HG02938 (cell line): Measurements from ENCODE around the gene NKX2-2.
A peak's percentile ranks its signal among the peaks of the same experiment; 100 is the strongest.
"Not testable (repeated sequence)": the region's sequence is repeated elsewhere in the genome, so short reads cannot be mapped to it uniquely, and the experiment has no call there.

Source experiments
- ATAC-seq: cut with Tn5 transposase; IDR thresholded peaks from one replicate; pipeline ENCODE4 v1.9.1; 2021; ENCODE audit warnings: mild to moderate bottlenecking, moderate library complexity; ENCODE audit not compliant: unreplicated experiment

Gene NKX2-2

DNA sequence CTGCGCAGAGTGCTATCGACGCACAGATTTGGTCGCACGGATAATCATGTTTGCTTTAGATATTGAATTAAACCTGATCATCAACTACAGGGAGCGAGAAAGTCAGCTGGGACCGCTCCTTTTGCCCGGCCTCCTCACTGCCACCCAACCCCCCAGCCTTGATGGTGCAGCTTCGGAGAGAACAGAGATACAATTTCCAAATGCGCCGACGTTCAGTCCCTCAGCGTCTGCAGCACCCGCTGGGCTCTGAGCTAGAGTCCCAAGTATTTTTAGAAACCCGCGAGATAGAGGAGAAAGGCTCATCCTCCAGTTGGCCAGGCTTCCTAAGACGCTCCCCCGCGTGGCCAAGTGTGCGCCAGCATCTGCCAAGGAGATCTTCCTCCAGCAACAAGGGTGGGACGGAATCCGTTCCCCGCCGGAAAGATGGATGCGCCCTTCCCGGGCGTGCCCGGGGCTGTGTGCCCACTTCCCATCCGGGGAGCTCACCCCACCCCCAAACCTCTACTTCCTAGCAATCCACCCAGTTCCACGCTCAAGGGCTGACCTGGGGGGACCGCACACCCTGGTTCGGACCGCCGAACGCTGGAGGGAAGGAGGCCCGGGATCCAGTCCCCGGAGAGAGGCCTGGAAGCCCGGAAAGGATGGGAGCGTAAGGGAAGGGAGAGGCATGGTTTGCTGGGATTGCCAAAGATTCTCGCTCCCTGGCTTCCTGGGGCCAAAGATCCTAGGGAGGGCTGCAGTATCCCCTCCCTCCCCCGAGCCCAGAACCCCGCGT lies 4.1 kb downstream of the NKX2-2 start:
- ATAC-seq = no peak

DNA sequence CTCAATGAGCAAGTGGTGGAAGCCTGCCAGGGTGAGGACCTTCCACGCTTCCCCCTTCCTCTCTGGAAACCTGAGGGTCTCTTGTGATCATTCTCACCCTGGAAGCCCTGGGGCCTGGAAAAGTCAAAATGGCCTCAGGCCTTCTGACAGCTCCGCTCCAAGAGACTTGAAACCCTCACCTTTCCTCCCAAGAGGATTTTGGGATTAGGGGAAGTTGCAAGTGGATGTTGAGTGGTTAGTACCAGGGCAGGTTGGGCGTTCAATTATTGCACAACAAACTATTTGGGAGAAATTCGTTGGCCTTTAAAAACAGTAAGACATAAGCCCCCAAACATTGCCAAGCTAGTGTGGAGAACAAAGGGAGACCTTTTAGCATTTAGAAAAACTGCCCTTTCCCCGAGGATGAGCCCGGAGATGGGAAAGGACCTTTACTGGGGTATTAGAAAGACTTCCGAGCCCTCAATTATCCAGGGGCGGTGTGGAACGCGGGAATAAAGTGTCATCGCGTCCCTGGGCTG lies 4.7 kb downstream of the NKX2-2 start:
- ATAC-seq = no peak

DNA sequence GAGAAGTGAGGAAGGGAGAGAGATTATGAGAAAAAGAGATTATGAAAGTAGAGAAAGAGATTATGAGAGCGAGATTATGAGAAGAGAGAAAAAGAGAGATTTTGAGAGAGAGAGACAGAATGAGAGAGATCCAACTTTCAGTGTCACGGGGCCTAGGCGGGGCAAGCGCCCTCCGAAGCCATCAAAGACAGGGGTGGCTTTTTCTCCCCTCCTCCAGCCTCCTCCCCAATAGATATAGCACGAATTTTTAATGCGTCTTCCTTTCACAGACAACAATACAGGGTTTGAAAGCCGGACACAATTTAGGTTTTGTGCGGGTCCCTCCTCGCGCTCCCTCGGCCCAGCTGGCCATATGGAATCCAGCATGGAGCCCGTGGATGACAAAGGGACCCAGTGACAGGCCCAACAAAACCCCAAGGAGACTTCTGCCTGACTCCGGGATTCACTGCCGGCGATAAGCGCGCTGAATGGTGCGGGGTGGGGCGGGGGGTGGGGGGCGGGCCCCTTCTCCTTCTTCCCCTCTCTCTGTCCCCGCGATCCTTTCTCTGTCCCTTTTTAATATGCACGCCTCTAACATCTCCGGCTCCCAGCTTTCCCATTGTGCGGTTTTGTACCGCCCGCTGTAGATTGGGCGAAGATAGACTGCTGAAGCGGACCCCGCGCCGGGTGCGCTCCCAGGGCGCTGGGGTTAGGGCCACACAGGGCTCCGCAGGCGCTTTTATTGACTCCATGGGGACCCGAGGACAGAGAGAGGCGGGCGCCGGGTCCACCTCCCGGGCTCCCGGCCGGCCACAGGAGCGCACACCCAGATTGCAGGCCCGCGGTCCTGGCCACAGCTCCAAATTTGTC lies 5.4 kb downstream of the NKX2-2 start:
- no peak for ATAC-seq

DNA sequence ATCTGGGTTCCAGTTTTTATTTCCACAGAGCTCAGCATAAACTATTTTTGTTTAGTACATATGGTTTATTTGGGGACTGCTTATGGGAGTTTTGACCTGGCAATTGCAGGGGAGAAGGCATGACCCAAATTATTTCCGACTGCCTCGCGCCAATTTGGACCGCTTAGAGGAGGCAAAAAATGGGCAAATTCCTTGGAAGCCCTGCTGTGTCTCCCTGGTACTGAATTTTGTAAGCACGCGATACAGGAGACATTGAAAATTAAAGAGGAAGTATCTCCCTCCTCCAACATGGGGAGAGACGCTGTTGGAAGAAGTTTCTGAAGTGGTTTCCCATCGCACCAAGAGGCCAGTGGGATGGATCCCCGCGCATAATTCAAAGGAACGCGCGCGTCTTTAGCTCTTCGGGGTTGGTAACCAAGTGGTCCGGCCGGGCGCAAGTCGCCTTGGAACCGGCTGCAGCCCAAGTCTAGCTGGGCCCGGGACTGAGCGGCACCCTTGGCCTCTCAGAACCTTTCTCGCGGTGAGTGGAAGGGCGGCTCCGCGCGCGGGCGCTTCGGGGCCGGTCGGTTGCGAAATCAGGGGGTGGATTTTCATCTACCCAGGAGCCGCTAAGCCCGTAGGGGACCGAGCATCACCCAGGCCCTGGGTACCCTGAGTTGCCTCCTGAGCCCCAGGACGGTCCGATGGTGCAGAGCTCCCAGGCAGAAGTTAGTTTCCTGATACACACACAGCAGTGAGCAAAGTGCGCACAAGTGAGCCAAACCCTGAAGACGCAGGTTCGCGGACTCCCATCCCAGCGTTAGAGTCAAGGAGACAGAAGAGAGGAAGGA lies 6.2 kb downstream of the NKX2-2 start:
- ATAC-seq = no peak

DNA sequence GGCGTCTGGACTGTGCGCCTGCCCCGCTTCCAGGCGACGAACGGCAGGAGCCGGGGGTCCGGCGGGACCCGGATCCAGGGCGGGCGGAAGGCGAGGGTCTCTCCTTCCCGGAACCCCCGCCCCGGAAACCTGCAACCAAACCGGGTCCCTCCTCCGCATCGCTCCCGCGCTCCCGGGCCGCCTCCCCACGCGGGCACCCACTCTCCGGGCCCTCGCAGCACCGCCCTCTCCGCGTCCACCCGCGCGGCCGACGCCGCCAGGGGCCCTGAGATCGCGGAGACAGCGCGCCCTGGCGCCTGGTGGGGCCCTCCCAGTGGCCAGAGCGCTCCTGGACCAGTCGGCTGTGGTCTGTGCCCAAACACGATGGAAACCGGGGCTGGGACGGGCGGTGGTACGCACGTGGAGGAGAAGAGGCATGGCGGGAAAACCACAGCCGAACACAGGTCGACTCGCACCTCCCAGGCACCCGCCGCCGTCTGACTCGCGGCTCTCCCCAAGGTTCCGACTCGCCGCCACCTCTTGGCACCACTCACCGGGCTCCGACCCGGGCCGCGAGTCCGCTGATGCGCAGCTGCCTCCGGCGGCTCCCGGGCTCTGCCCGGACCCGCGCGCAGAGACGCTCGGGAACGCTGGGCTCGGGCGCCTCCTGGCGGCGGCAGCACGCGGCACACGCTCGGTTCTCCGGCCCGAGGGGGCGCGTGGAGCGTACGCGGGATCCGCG lies 7.9 kb downstream of the NKX2-2 start:
- ATAC-seq = no peak

DNA sequence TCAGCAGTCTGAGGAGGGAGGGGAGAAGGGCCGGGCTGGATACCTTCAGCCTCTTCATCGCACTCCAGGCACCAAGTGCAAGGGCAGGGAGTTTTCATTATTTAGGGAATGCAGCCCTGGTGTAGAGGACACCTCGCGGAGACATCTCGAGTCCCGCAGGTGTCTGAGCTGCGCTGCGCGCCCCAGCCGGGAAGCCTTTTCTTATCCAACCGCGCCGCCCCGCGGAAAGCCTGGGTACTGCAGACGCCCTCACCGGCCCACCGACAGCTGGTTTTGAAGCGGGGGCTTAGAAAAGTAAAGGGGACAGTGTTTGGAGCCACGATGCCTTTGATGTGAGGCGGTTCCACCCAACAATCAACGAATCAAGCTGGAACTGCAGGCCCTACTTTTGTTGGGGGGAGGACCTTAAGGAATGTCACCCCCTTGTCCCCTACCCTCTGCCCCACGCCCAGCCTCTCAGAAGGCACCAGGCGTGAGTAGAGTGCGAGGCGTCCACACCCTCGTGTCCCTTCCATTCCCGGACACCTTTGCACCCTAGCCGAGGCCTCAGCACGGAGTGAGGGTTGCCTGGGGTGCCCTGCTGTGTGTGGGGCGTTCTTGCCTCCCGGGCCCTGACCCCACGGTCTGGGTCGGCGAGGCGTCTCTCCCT lies 8.6 kb downstream of the NKX2-2 start:
- no peak for ATAC-seq

DNA sequence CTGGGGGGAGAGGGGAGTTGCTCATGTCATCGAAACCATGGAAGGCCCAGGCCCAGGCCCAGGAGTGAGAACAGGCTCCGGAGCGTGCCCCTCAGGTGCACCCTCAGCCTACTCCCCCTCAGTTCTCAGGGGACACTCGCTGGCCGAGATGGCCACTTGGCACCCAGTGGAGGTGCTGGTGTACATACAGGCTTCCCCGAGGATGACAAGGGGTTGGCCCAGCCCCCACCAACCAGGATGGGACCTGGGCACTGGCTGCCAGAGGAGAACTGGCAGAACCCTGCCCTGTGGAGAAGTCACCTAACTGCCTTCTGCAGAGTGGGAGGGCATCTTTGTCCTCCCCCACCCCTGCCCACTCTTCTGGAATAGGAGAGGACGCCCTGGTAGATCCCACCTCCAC lies 9.5 kb downstream of the NKX2-2 start:
- ATAC-seq = no peak

DNA sequence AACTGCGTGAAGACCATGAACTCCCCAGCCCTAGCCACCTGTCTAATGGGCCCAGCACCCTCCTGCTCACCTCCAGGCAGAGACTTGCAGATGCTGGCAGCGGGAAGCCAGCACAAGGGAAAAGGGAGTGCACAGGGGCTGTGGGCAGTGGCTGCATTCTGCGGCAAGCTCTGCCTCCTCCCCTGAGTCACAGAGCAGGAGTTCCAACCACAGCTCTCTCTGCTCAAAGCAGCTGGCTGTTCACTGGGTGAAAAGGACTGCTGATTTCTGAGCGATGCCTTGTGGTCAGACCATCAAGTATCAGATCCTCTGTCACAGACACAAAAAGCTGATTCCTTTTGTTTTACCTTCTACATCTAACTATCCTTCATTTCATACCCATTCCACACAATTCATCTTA lies 10.5 kb downstream of the NKX2-2 start:
- peak; percentile 91 for ATAC-seq

DNA sequence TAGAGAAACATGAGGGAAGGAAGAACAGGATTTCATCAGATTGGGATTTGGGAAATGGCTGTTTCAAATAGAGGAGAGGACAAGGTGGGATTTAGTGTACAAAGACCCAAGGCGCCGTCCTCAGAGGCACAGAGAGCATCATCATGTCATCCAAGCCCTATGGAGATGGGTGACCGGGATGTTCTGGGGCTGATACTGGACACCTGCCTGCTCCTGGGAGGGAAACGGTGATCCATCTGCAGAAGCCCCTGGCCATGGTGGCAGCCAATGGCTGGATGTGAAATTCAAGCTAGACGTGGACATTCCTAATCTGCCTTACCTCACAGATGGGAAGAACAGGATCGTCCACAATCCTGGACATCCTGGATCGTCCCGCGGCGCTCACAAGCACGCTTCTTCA lies 12.7 kb downstream of the NKX2-2 start:
- ATAC-seq = no peak

DNA sequence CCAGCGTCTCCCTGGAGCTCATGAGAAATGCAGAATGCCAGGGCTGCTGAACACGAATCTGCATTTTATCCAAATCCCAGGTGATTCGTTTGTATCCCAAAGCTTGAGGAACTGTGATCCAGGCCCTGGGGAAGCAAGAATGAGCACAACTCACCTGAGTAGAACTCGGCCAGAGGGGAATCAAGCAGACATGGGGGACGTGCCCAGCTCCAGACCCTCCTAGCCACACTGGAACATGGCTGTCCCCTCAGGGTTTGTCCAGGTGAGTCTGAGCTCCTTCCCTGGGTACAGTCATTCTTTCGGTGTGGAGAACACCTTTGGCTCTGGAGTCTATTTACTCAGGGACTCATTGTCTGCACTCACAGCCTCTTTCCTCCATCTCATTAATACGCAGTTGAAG lies 13.3 kb downstream of the NKX2-2 start:
- ATAC-seq = no peak

DNA sequence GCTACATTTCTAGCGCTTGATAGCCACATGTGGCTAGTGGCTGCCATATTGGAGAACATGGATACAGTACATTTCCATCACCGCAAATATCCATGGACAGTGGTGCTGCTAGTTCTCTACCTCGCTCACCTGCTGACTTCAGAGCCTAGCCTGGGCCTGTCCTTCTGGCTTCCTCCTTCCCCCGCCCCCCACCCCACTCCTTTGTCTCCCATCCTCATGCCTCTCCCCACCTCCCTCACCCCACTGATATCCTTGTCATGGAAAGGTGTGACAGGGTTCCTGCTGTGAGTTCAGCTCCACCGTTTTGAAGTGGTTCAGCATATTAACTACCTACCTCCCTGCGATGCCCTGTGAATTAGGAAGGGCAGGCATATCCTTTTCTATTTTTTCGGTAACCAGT lies 14.2 kb downstream of the NKX2-2 start:
- ATAC-seq = no peak

DNA sequence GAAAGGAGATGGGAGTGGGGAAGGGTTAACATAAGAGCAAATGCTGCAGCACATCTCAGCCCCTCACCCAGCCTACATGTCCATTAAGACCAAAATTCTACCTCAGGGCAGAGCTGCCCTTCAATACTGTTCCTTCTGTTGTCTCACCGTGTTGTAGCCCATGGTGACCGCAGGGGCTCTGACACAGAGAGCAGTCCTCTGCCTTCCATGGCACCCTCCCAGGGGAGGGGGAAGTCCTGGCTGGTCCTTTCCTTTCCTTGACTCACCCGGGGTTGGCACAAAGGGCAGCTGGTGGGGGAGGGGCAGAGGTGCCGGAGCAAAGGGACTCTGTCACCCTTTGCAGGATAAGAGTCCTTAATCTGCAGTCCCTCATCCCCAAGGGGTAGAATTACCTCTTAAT lies 15.2 kb downstream of the NKX2-2 start:
- no peak for ATAC-seq

DNA sequence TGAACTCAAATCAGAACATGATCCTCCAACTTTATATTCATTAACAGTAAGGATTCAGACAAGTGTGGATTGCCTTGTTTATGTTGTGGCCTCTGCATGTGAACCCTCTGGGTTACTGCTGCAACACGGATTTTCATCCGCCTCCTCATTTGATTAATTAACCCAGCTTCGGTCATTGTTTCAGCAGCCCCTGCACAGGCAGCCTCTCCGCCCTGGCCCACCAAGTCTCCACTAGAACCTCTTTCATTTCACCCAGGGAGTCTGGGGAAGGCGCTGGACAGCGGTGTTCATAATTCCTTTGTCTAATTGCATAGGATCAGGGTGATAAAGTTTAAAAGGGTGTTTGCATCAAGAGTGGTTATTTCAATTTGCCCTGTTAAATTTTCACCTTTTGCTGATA lies 15.7 kb downstream of the NKX2-2 start:
- ATAC-seq = no peak

DNA sequence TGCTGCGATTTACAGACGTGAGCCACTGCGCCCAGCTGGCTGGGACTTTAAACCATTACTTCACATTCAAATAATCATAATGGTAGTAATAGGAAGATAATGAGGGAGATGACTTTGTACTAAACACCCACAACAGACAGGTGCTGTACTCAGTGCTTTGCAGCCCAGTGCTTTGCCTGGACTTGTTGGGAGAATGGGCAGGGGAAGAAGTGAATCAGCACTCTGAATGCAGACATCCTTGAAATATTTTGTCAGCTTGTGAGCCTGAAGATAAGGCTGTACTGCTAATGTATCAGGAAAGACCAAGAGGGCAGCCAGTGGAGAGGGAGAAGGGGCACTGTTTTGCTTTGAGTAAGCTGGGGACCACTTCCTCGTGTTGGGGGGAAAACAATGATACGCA lies 17.4 kb downstream of the NKX2-2 start:
- ATAC-seq = no peak

DNA sequence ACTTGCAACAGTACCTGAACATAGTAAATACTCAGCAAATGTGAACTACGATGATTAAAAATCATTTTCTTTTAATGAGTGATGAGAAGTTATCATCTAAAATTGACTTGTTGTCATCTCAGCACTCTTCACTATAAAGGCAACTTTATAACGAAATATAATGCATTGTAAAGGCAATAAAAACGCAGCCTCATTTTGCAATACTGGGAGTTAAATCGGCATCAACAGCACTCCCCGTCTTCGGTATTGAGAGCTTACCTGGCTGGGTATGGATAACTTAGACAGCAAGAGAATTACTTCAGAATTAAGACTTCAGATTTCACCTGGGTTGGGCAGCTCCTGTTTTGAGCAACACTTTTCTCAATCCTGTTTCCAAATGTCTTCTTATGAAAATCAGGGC lies 20.8 kb downstream of the NKX2-2 start:
- ATAC-seq = no peak

DNA sequence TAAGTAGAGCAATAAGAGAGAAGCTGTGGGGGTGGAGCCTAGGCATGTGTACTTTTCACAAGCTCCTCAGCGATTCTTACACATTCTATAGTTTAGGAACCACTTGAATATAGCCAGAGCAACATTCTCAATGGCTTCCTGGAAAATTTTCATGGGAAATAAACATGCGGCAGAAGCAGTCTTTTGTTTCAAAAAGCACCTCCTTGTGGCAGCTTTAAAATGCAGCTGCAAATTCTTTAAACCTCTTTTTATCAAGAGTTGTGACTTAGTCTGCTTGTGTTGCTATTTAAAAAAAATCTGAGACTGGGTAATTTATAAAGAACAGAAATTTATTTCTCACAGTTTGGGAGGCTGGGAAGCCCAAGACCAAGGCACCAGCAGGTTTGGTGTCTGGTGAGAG lies 23.8 kb downstream of the NKX2-2 start:
- no peak for ATAC-seq

DNA sequence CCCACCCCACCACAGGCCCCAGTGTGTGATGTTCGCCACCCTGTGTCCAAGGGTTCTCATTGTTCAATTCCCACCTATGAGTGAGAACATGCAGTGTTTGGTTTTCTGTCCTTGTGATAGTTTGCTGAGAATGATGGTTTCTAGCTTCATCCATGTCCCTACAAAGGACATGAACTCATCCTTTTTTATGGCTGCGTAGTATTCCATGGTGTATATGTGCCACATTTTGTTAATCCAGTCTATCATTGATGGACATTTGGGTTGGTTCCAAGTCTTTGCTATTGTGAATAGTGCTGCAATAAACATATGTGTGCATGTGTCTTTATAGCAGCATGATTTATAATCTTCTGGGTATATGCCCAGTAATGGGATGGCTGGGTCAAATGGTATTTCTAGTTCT lies 33.7 kb downstream of the NKX2-2 start:
- not testable (repeated sequence) for ATAC-seq

DNA sequence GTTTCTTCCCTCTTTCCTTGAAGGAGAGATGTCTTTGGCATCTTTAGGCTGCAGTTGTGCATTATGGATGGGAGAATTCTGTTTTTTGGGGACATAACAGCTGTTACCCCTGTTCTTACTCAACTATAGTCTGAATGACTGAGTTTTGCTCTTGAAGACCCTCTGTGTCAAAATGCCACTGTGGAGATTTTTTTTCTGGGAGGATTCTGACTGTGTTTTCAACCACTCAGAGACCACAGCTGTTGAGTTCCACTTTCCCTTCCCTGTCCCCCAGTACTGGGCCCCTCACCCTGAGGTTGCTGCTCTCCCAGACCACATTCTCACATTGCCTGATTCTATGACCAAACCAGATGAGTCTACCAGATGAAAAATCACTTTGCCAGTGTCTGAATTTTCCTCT lies 48.1 kb downstream of the NKX2-2 start:
- ATAC-seq = no peak

DNA sequence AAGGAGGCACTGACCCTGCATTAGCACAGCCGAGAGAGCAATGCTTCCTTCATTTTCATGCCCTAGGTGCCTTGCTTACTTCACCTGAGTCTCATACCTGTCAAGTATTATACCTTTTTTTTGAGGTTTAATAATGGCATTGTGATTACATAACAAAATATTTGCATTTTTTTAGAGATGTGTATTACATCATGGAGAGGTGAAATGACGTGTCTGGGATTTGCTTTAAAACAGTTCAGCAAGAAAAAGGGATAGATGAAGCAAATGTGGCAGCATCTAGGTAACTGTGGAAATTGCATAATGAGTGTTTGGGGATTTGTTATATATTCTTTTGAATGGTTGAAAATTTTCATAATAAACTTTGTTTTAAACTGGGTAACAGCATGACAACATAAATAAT lies 48.9 kb downstream of the NKX2-2 start:
- ATAC-seq = no peak
